ENCODE measurements around the gene CIAO2B.
A peak's percentile ranks its signal among the peaks of the same experiment; 100 is the strongest.
"Not testable (repeated sequence)": the region's sequence is repeated elsewhere in the genome, so short reads cannot be mapped to it uniquely, and the experiment has no call there.

Gene CIAO2B

DNA sequence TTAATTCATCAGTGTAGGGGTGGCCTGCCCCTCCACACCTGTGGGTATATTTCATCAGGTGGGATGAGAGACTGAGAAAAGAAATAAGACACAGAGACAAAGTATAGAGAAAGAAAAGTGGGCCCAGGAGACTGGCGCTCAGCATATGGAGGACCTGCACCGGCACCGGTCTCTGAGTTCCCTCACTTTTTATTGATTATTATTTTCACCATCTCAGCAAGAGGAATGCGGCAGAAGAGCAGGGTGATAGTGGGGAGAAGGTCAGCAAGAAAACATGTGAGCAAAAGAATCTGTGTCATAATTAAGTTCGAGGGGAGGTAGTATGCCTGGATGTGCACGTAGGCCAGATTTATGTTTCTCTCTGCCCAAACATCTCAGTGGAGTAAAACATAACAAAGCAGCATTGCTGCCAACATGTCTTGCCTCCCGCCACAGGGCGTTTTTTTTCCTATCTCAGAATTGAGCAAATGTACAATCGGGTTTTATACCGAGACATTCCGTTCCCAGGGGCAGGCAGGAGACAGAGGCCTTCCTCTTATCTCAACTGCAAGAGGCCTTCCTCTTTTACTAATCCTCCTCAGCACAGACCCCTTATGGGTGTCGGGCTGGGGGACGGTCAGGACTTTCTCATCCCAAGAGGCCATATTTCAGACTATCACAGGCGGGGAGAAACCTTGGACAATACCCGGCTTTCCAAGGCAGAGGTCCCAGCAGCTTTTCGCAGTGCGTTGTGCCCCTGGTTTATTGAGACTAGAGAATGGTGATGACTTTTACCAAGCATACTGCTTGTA lies 21.4 kb upstream of the CIAO2B start:
- DNase-seq (ENCODE audit: low read depth) = not testable (repeated sequence)

DNA sequence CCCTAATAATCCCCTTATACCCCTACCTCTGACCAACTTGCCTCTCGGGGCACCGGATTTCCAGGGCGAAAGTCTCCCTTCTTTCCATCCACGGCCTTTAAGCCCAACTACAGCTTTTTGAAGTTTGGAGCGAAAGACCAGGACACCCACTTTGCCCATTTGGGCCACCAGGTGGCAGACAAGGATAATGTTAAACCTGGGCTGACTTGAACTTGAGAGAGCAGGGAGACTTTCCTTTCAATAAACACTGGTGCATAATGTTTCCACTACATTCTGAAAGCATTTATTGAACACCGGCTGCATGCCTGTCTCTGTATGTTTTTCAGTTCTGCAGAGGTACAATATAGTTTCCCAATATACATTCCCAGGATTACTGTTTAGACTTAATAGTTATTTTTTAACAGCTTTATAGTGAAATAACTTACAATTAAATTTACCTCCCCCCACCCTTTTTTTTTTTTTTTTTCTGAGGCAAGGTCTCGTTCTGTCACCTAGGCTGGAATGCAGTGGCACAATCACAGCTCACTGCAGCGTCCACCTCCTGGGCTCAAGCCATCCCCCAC lies 20.0 kb upstream of the CIAO2B start:
- DNase-seq (ENCODE audit: low read depth) = peak; percentile 58

DNA sequence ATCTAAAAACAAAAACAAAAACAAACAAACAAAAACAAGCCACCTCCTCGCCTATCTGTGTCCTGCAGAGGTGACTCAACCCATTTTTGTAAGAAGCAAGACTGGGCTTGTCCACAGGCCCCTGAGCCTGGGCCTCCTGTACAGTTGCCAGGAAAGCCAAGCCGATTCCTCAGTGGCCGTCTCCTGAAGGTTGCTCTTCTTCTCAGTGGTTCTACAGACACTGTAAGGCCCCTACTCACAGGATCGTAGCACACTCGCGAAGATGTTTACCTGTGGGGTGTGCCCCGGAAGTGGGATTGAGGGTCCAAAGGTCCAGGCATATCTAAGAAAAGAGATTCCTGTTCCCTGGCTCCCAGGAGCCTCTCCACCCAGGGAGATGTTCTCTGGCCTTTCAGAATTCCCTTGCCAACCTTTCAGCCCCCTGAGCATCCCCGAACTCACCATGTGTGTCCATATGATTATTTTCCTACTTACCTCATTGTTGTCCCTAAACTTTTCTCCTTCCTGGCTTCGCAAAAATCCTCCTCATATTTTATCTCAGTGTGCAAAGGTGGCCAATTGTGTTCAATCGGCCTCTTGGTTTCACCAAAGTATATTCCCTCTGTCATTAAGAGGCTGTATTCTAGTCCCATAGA lies 19.4 kb upstream of the CIAO2B start:
- DNase-seq (ENCODE audit: low read depth) = no peak

DNA sequence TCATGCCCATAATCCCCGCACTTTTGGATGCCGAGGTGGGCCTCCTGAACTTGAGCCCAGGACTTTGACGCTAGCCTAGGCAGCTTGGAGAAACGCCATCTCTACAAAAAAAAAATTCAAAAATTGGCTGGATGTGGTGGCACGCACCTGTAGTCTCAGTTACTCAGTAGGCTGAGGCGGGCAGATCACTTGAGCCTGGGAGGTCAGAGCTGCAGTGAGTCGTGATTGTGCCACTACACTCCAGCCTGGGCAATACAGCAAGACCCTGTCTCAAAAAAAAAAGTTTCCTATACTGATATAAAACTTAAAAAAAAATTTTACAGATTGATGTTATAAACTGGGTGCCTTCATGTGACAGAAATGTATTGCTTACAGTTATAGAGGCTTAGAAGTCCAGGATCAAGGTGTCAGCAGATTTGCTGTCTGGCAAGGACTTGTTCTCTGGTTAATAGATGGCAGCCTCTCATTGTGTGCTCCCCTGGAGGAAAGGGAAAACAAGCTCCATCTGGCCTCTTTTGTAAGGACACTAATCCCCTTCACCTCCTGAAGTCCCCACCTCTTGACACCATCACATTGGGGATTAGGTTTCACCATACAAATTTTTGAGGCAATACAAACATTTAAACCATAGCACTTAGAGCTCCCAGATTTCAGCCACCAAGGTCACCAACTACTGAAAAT lies 18.4 kb upstream of the CIAO2B start:
- DNase-seq (ENCODE audit: low read depth) = no peak

DNA sequence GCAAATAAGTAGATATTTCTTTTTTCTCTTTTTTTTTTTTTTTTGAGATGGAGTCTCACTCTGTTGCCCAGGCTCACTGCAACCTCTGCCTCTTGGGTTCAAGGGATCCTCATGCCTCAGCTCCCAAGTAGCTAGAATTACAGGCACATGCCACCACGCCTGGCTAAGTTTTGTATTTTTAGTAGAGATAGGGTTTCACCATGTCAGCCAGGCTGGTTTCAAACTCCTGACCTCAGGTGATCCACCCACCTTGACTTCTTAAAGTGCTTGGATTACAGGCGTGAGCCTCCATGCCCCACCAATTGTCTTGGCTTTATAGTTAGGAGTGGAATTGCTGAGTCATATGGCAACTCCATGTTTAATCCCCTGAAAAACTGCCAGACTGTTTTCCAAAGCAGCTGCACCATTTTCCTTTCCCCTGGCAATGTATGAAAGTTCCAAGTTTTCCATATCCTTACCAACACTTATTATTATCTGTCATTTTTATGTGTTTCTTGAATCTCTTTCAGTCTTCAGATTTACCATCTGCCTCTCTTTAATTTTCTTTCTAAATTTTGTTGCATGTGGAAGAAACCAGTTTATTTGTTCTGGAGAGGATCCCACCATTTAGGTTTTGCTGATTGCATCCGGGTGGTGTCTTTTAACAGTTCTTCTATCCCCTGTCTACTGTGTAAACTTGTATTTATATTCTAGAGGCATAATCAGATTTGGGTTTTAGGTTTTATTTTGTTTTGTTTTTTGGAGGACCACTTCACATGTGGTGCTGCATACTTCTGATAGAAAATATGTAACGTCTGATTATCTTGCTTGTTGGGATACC lies 17.0 kb upstream of the CIAO2B start:
- DNase-seq (ENCODE audit: low read depth) = no peak

DNA sequence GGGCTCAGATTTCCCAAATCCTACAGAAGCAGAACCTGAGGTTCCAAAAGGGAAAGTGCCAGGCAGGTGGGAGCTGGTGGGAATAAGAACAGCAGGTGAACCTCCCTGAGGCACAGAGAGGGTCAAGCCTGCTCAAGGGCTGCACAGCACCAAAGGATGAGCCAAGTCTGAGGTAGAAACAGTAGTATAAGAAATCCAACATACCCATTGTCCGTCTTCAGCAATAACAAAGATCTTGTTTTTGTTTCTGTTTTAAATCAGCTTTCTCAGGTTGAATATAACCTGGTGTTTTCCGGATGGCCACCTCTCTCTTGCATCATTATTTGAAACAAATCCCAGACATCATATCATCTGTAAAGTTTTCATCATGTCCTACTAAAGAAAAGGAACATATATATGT lies 16.2 kb upstream of the CIAO2B start:
- DNase-seq (ENCODE audit: low read depth) = no peak

DNA sequence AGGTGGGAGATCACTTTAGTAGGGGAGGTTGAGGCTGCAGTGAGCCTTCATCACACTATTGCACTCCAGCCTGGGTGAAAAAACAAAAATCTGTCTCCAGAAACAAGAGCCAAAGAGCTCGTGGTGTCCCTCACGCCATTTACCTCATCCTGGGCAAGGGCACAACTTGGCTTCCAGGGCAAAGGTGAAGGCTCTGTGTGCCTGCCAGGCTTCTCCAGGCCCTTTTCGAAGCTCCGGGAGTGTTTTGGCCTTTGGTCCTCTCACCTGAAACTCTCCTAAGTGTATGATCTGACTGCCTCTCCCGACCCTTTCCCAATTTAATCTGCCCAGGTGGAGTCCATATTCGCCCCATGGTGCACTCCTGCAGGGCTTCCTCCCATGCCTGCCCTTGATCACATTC lies 15.3 kb upstream of the CIAO2B start:
- DNase-seq (ENCODE audit: low read depth) = no peak

DNA sequence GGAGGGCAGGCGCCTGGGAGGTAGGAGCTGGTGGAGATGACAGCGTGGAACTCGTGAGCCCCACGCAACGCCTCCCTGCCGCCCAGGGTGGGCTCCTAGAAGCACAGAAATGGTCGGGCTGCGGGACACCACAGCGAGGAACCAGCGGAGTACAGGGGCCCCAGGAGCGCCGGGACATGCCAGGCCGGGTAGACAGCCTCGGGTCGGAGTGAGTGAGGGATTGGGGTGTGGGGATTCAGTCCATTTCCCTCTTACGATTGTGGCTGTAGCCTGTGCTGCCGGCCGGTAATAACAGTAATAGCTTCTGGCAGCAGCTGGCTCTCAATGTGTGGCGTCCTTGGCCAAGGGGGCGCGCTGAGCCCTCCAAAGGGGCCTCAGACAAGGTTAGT lies 14.6 kb upstream of the CIAO2B start:
- no peak for DNase-seq (ENCODE audit: low read depth)

DNA sequence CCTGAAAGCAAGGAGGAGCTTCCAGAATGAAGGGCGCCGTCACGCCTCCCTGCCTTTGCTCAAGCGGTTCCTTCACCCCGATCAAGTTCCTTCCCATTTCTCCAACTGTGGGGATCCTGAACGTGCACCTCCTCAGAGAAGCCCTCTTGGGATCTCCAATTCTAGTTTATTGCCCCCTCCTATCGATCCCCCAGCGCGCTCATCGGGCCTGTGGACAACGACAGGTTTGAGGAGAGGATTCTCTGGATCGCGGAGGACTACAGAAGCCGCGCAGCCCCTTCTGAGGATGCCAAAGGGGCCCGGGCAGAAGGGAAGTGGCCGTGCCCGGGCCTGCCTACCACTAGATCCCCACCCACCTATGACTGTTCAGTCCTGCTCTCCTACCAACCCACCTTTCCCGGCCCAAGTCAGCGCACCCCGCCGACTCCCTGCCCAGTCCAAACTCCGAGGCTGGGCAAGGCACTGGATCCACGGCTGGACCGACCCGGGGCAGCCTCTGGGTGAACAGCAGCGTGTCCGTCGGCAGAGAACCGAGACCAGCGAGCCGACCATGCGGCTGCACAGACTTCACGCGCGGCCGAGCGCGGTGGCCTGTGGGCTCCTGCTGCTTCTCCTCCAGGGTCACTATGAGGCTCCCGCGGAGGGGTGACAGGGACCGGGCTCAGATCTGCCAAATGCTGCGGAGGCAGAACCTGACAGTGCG lies 14.1 kb upstream of the CIAO2B start:
- no peak for DNase-seq (ENCODE audit: low read depth)

DNA sequence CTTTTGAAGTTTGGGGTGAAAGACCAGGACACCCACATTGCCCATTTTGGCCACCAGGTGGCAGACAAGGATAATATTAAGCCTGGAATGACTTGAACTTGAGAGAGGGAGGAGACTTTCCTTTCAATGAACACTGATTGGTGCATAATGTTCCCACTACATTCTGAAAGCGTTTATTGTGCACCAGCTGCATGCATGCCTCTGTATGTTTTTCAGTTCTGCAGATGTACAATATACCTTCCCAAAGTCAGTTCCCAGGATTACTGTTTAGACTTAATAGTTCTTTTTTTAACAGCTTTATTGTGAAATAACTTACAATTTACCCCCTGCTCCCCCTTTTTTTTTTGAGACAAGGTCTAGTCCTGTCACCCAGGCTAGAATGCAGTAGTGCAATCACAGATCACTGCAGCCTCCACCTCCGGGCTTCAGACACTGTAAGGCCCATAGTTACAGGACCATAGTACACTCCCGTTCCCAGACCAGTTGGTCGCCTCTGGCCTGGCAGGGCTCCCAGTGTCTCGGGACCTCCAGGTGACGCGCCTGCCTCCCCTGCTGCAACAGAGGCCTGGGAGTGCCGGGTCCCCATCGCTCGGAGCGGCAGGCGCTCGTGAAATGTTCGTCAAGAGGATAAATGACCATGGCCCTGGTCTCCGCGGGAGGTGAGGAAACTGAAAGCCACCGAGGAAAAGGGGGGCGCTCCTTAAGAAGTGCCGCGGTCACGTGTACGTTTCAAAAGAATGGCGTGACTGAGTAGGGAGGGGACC lies 13.3 kb upstream of the CIAO2B start:
- peak; percentile 72 for DNase-seq (ENCODE audit: low read depth)

DNA sequence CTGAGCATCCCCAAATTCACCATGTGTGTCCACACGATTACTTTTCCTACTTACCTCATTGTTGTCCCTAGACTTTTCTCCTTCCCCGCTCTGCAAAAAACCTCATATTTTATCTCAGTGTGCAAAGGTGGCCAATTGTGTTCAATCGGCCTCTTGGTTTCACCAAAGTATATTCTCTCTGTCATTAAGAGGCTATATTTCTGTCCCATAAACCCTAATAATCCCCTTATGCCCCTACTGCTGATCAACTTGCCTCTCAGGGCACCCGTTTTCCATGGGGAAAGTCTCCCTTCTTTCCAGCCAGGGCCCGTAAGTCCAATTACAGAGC lies 12.7 kb upstream of the CIAO2B start:
- no peak for DNase-seq (ENCODE audit: low read depth)

DNA sequence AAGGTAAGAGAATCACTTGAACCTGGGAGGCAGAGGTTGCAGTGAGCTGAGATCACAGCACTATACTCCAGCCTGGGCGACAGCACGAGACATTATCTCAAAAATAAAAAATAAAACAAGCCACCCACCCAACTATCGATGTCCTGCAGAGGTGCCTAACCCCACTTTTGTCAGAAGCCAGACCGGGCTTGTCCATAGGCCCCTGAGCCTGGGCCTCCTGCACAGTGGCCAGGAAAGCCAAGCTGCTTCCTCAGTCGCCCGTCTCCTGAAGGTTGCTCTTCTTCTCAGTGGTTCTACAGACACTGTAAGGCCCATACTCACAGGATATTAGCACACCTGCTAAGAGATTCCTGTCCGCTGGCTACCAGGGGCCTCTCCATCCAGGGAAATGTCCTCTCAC lies 12.3 kb upstream of the CIAO2B start:
- DNase-seq (ENCODE audit: low read depth) = no peak

DNA sequence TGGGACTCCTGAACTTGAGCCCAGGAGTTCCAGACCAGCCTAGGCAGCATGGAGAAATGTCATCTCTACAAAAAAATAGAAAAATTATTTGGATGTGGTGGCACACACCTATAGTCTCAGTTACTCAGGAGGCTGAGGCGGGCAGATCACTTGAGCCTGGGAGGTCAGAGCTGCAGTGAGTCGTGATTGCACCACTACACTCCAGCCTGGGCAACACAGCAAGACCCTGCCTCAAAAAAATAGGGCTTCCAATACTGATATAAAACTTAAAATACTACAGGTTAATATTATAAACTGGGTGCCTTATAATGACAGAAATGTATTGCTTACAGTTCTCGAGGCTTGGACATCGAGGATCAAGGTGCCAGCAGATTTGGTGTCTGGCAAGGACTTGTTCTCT lies 11.7 kb upstream of the CIAO2B start:
- DNase-seq (ENCODE audit: low read depth) = no peak

DNA sequence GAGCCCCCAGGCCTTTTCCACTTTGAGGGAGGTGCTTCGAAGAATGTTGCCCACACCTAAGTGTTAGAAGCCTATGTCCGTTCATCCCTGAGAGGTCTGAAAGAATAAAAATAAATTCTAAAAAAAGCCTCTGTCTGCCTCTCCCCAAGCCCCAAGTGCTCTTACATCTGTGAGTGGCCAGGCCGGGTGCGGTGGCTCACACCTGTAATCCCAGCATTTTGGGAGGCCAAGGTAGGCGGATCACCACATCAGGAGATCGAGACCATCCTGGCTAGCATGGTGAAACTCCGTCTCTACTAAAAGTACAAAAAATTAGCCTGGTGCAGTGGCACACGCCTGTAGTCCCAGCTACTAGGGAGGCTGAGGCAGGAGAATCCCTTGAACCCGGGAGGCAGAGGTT lies 10.8 kb upstream of the CIAO2B start:
- DNase-seq (ENCODE audit: low read depth) = not testable (repeated sequence)

DNA sequence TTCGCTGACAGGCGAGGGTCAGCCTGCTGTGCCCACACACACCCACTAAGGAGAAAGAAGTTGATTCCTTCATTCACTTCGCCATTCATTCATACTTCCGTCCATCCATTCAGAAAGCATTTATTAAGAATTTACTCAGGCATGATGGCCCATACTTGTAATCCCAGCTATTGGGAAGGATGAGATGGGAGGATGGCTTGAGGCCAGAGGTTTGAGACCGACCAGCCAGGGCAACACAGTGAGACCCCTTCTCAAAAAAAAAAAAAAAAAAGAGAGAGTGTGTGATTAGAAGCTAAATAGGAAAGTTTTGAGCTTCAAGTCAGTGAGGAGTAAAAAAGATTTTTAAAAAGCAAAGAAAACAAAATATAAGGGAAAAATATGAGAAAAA lies 9.8 kb upstream of the CIAO2B start:
- no peak for DNase-seq (ENCODE audit: low read depth)

DNA sequence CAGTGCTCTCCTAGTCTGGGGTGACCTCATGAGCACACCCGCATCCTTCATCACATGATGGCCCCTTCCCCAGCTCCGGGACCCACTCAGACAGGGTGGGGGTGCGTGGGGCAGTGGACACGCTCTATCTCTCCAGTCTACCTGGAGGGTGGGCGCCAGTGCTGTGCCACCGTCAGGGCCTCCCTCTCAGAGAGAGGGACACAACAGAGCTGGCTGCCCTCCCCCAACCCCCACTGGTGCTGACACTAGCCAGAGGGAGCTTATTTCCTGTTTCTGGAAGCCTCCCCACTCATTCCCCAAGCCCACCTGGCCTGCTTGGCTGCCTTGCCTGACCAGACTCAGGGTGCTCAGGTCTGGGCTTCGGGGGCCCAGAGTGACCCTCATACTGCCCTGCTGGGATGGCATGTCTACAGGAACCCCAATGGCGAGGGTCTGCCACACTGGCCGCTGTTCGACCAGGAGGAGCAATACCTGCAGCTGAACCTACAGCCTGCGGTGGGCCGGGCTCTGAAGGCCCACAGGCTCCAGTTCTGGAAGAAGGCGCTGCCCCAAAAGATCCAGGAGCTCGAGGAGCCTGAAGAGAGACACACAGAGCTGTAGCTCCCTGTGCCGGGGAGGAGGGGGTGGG lies 9.3 kb upstream of the CIAO2B start:
- DNase-seq (ENCODE audit: low read depth) = no peak

DNA sequence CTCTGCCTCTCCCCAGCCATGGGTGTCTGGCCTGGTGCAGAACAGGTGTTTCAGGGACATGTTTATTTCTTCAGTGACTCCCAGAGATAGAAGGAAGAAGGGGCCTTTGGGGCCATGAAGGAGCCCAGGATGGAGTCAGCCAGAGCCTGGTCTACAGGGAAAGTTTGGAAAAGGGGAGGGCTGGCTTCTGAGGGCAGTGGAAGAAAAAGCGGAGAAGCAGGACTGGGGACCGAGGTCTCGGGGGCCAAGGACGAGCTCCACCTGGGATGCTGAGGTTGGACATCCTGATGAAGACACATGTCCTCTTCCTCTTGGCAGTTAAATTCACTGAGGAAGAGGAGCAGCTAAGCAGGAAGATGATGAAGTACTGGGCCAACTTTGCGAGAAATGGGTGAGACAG lies 8.8 kb upstream of the CIAO2B start:
- DNase-seq (ENCODE audit: low read depth) = no peak

DNA sequence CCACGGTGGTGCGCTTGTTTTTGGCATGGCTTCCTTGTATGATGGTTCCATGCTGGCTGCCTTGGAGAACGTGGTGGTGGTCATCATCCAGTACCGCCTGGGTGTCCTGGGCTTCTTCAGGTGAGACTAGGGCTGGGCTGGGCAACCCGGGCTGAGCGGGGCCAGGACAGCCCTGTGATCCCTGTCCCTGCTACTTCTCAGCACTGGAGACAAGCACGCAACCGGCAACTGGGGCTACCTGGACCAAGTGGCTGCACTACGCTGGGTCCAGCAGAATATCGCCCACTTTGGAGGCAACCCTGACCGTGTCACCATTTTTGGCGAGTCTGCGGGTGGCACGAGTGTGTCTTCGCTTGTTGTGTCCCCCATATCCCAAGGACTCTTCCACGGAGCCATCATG lies 6.0 kb upstream of the CIAO2B start:
- DNase-seq (ENCODE audit: low read depth) = no peak

DNA sequence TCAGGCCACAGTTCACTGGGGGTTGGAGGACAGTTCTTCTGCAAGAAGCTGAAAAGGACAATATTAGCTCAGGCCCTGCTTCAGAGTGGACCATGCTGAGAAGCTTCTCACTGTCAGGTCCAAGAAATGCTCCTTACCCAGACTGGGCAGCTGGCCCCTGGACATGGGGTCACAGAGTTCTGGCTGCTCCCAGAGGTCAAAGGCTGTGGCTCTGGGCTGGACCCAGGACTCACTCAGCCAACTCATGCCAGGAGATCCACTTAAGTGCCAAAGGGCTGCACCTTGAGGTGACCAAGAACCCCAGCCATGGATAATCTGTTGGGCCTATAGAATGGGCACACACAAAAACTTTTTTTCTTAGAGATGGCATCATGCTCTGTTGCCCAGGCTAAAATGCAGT lies 5.2 kb upstream of the CIAO2B start:
- DNase-seq (ENCODE audit: low read depth) = no peak

DNA sequence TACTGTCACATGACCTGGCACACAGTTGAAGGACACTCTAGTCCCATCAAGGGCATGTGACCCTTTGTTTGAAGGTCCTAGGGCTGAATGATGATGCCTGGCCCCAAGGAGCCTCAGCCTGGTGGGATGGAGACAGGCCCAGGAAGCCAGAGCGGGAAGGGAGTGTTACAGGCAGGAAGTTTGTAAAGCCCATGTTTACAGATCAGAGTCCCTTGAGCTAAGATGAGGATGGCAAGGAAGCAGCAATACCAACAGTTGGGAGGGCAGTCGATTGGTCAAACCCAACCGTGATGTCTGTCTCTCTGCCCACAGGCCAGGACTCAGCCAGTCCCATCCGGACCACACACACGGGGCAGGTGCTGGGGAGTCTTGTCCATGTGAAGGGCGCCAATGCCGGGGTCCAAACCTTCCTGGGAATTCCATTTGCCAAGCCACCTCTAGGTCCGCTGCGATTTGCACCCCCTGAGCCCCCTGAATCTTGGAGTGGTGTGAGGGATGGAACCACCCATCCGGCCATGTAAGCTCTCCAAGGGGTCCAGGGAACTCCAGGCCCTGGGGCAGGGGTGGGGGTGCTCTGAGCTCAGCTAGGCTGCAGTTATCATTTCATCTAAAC lies 3.6 kb upstream of the CIAO2B start:
- no peak for DNase-seq (ENCODE audit: low read depth)
